ENCODE data around the gene ZNF428.
"Not testable (repeated sequence)": the region's sequence is repeated elsewhere in the genome, so short reads cannot be mapped to it uniquely, and the experiment has no call there.

ZNF428 gene

GRCh38 chr19:43639519-43640423, 20.3 kb upstream of the ZNF428 start, which contains the start of gene CADM4:
Gene CADM4, minus strand, starts transcription at chr19:43639850. Its CDS starts 60 bp downstream, at chr19:43639790.
- no peak for DNase-seq

GRCh38 chr19:43638995-43639518, 19.6 kb upstream of the ZNF428 start:
- DNase-seq: no peak

- no peak for DNase-seq
Observed at GRCh38 chr19:43638214-43638994, 19.0 kb upstream of the ZNF428 start.

GRCh38 chr19:43636121-43636683, 16.8 kb upstream of the ZNF428 start:
- no peak for DNase-seq

GRCh38 chr19:43635561-43635940, 16.1 kb upstream of the ZNF428 start:
- DNase-seq: not testable (repeated sequence)

GRCh38 chr19:43634872-43635560, 15.6 kb upstream of the ZNF428 start:
- DNase-seq: no peak

- no peak for DNase-seq
Observed at GRCh38 chr19:43634506-43634871, 15.1 kb upstream of the ZNF428 start.

- DNase-seq: no peak
Observed at GRCh38 chr19:43634068-43634467, 14.6 kb upstream of the ZNF428 start.

- DNase-seq: no peak
Observed at GRCh38 chr19:43633520-43633919, 14.1 kb upstream of the ZNF428 start.

- no peak for DNase-seq
Observed at GRCh38 chr19:43631491-43631890, 12.1 kb upstream of the ZNF428 start.

GRCh38 chr19:43628646-43629326, 9.4 kb upstream of the ZNF428 start:
- no peak for DNase-seq

- no peak for DNase-seq
Observed at GRCh38 chr19:43626838-43627237, 7.4 kb upstream of the ZNF428 start.

- DNase-seq: peak; percentile 53
Observed at GRCh38 chr19:43625918-43626579, 6.6 kb upstream of the ZNF428 start.

- DNase-seq: peak; percentile 56
Observed at GRCh38 chr19:43624933-43625332, 5.5 kb upstream of the ZNF428 start.

- no peak for DNase-seq
Observed at GRCh38 chr19:43623889-43624670, 4.7 kb upstream of the ZNF428 start.

- DNase-seq: no peak
Observed at GRCh38 chr19:43622956-43623355, 3.5 kb upstream of the ZNF428 start.

- DNase-seq: no peak
Observed at GRCh38 chr19:43622070-43622469, 2.6 kb upstream of the ZNF428 start.

- DNase-seq: no peak
Observed at GRCh38 chr19:43620061-43621001, 902 bp upstream of the ZNF428 start.

- no peak for DNase-seq
Observed at GRCh38 chr19:43618921-43619261, 538 bp downstream of the ZNF428 start.

- DNase-seq: no peak
Observed at GRCh38 chr19:43616954-43617353, 2.5 kb downstream of the ZNF428 start.

Data from inflammatory macrophage treated with lipopolysaccharide for 4 hours (primary cell).